ENCODE data around the gene MYBL2. TPM values are rescaled to one million over a fixed set of nuclear protein-coding genes. Genes with fewer than 3 reads are reported as not detected.

MYBL2 gene
- total and polyA plus RNA-seq, 2 donors (not counting 1 experiment from before 2014, with no cell fraction given): 2.7 to 35.8 TPM

GRCh38 chr20:43723735-43724134 is 56.8 kb downstream of the MYBL2 start:
- no peak overlapping the region for H3K4me3 ChIP-seq (ENCODE audit: control extremely low read depth in 1 of 5, extremely low read depth in 1 of 5, insufficient read depth in 1 of 5, low read depth in 2 of 5, low read length in 4 of 5)
- WGBS (ENCODE audit: insufficient coverage): 94% methylated on average over 2 of the region's 3 CpGs
- no peak overlapping the region for H2AFZ ChIP-seq (ENCODE audit: insufficient read depth, low read depth, low read length, poor library complexity, severe bottlenecking)
- no peak for DNase-seq
- H3K9ac ChIP-seq (ENCODE audit: low read length): no peak overlapping the region
- intact Hi-C loops (cut with micrococcal nuclease): no loop called here
- H3K27ac ChIP-seq (ENCODE audit: low read length in 2 of 2): no peak overlapping the region
- no peaks in the 10 kb centered on the region for H3K27me3 ChIP-seq (replicated peaks in 1 of 4; ENCODE audit: control extremely low read depth in 1 of 4, control insufficient read depth in 3 of 4, insufficient read depth in 4 of 4, low read length in 3 of 4)
- H3K27me3 Mint-ChIP-seq: no peaks in the 10 kb centered on the region
- H3K9me3 Mint-ChIP-seq (ENCODE audit: insufficient read depth): no peaks in the 10 kb centered on the region
- no peak for ATAC-seq (ENCODE audit: low read depth)
- no peaks in the 10 kb centered on the region for H3K79me2 ChIP-seq (ENCODE audit: control insufficient read depth, insufficient read depth, low read length)
- ChIA-PET CTCF (interaction anchor here (0.7 kb wide), 1 partner anchor 32 kb away, joined by 3 read pairs; no protein-coding TSS in a partner anchor), POLR2A (no interaction called here)
- peak overlapping the region; percentile 23 for H3K27ac Mint-ChIP-seq
- peaks cover 10 to 22% of the 10 kb centered on the region in 2 donors for H3K4me1 ChIP-seq (ENCODE audit: control insufficient read depth in 2 of 2, insufficient read depth in 2 of 2, low read length in 2 of 2)
- H3K4me3 Mint-ChIP-seq: no peak overlapping the region
- H3K4me2 ChIP-seq (replicated peaks; ENCODE audit: low read depth, low read length, poor library complexity, severe bottlenecking): no peak overlapping the region
- H3K4me1 Mint-ChIP-seq: peaks cover 26% of the 10 kb centered on the region
- no peaks in the 10 kb centered on the region for H4K20me1 ChIP-seq (ENCODE audit: control insufficient read depth, insufficient read depth, low read length, poor library complexity, severe bottlenecking)
- no peaks in the 10 kb centered on the region for H3K36me3 ChIP-seq (replicated peaks in 1 of 2; ENCODE audit: control extremely low read depth in 1 of 2, control insufficient read depth in 1 of 2, extremely low read depth in 1 of 2, insufficient read depth in 2 of 2, low read length in 1 of 2)
- peaks cover 0 to 9% (median 0%) of the 10 kb centered on the region in 3 donors for H3K9me3 ChIP-seq (ENCODE audit: control extremely low read depth in 1 of 3, control insufficient read depth in 2 of 3, insufficient read depth in 1 of 3, low read length in 2 of 3)
- TF ChIP-seq CTCF (IDR thresholded peaks at IDR 0.05) (no peak), EZH2 (IDR thresholded peaks at IDR 0.05; ENCODE audit: borderline replicate concordance, insufficient read depth, low read depth, low read length, poor library complexity, severe bottlenecking) (no peak)

GRCh38 chr20:43724383-43724782 is 57.5 kb downstream of the MYBL2 start:
- no peak for TF ChIP-seq CTCF (IDR thresholded peaks at IDR 0.05)
- TF ChIP-seq EZH2 (IDR thresholded peaks at IDR 0.05; ENCODE audit: borderline replicate concordance, insufficient read depth, low read depth, low read length, poor library complexity, severe bottlenecking): no peak
- ATAC-seq (ENCODE audit: low read depth) (no peak), DNase-seq (no peak)
- no peak overlapping the region for H3K9ac ChIP-seq (ENCODE audit: low read length)
- no peaks in the 10 kb centered on the region for H3K36me3 ChIP-seq (replicated peaks in 1 of 2; ENCODE audit: control extremely low read depth in 1 of 2, control insufficient read depth in 1 of 2, extremely low read depth in 1 of 2, insufficient read depth in 2 of 2, low read length in 1 of 2)
- POLR2A ChIA-PET: no interaction called here
- no peaks in the 10 kb centered on the region for H3K27me3 Mint-ChIP-seq
- no peak overlapping the region for H3K27ac ChIP-seq (ENCODE audit: low read length in 2 of 2)
- WGBS (ENCODE audit: insufficient coverage): no CpG with 5 or more reads among the region's 5 CpGs
- H3K4me3 Mint-ChIP-seq: no peak overlapping the region
- H3K9me3 Mint-ChIP-seq (ENCODE audit: insufficient read depth): no peaks in the 10 kb centered on the region
- no peak overlapping the region for H3K27ac Mint-ChIP-seq
- H4K20me1 ChIP-seq (ENCODE audit: control insufficient read depth, insufficient read depth, low read length, poor library complexity, severe bottlenecking): no peaks in the 10 kb centered on the region
- H3K4me2 ChIP-seq (replicated peaks; ENCODE audit: low read depth, low read length, poor library complexity, severe bottlenecking): no peak overlapping the region
- no peaks in the 10 kb centered on the region for H3K27me3 ChIP-seq (replicated peaks in 1 of 4; ENCODE audit: control extremely low read depth in 1 of 4, control insufficient read depth in 3 of 4, insufficient read depth in 4 of 4, low read length in 3 of 4)
- H3K4me1 Mint-ChIP-seq: peaks cover 32% of the 10 kb centered on the region
- H3K79me2 ChIP-seq (ENCODE audit: control insufficient read depth, insufficient read depth, low read length): no peaks in the 10 kb centered on the region
- no peak overlapping the region for H3K4me3 ChIP-seq (ENCODE audit: control extremely low read depth in 1 of 5, extremely low read depth in 1 of 5, insufficient read depth in 1 of 5, low read depth in 2 of 5, low read length in 4 of 5)
- peaks cover 0 to 14% (median 4%) of the 10 kb centered on the region in 3 donors for H3K9me3 ChIP-seq (ENCODE audit: control extremely low read depth in 1 of 3, control insufficient read depth in 2 of 3, insufficient read depth in 1 of 3, low read length in 2 of 3)
- intact Hi-C loops (cut with micrococcal nuclease): no loop called here
- no peak overlapping the region for H2AFZ ChIP-seq (ENCODE audit: insufficient read depth, low read depth, low read length, poor library complexity, severe bottlenecking)
- CTCF ChIA-PET: interaction anchor here (0.7 kb wide), 1 partner anchor 32 kb away, joined by 3 read pairs; no protein-coding TSS in a partner anchor
- peaks cover 17 to 29% of the 10 kb centered on the region in 2 donors for H3K4me1 ChIP-seq (ENCODE audit: control insufficient read depth in 2 of 2, insufficient read depth in 2 of 2, low read length in 2 of 2)

Data from B cell (primary cell).